Thyroid gland (tissue), 4 donors: Measurements from ENCODE around the gene RAP1GAP2.

ENCODE experiments used
- POLR2A ChIP-seq, 2 donors: fragments of 450-650 bp; IDR thresholded peaks; one replicate each; pipeline ENCODE4 v1.6.1; 2017; ENCODE audit warnings: antibody characterized with exemption in 2 of 2, mild to moderate bottlenecking in 2 of 2, moderate library complexity in 1 of 2
- TF ChIP-seq, protein P1 (sequence below), 6 experiments: fragments of 200-600 bp in 3 of 6; fragments of 450-650 bp in 3 of 6; sonication (generic) in 3 of 6; IDR thresholded peaks; one replicate each; pipeline ENCODE4 v1.5.1; 2016 to 2019; ENCODE audit warnings: antibody characterized with exemption in 6 of 6, mild to moderate bottlenecking in 2 of 6, inconsistent platforms in 1 of 6, moderate library complexity in 1 of 6

GRCh38 chr17:2751491-2751890 is 44.7 kb upstream of the RAP1GAP2 start:
- TF ChIP-seq, protein P1, sequence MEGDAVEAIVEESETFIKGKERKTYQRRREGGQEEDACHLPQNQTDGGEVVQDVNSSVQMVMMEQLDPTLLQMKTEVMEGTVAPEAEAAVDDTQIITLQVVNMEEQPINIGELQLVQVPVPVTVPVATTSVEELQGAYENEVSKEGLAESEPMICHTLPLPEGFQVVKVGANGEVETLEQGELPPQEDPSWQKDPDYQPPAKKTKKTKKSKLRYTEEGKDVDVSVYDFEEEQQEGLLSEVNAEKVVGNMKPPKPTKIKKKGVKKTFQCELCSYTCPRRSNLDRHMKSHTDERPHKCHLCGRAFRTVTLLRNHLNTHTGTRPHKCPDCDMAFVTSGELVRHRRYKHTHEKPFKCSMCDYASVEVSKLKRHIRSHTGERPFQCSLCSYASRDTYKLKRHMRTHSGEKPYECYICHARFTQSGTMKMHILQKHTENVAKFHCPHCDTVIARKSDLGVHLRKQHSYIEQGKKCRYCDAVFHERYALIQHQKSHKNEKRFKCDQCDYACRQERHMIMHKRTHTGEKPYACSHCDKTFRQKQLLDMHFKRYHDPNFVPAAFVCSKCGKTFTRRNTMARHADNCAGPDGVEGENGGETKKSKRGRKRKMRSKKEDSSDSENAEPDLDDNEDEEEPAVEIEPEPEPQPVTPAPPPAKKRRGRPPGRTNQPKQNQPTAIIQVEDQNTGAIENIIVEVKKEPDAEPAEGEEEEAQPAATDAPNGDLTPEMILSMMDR (IDR thresholded peaks at IDR 0.05), result no peak
- no peak for TF ChIP-seq POLR2A (IDR thresholded peaks at IDR 0.05)
